GM21528 (cell line): ENCODE results near the gene MAPK11.

Experiments used
- ATAC-seq: cut with Tn5 transposase; IDR thresholded peaks from one replicate; pipeline ENCODE4 v1.9.1; 2021; ENCODE audit warnings: mild to moderate bottlenecking, moderate library complexity; ENCODE audit not compliant: unreplicated experiment, low FRiP score

MAPK11 gene

GRCh38 chr22:50296658-50297490 lies 26.7 kb upstream of the MAPK11 start:
- ATAC-seq, result no peak

GRCh38 chr22:50294319-50294656 lies 24.1 kb upstream of the MAPK11 start:
- ATAC-seq, result no peak

- no peak for ATAC-seq
Measured at GRCh38 chr22:50293441-50294318, 23.5 kb upstream of the MAPK11 start.

GRCh38 chr22:50292643-50293440 lies 22.7 kb upstream of the MAPK11 start:
- no peak for ATAC-seq

GRCh38 chr22:50289942-50290630 lies 19.9 kb upstream of the MAPK11 start:
- no peak for ATAC-seq

GRCh38 chr22:50289151-50289941 lies 19.2 kb upstream of the MAPK11 start:
- no peak for ATAC-seq

GRCh38 chr22:50287731-50288130 lies 17.6 kb upstream of the MAPK11 start:
- ATAC-seq, result no peak

GRCh38 chr22:50286701-50287318 lies 16.6 kb upstream of the MAPK11 start:
- ATAC-seq, result no peak

GRCh38 chr22:50286275-50286674 lies 16.1 kb upstream of the MAPK11 start:
- ATAC-seq, result no peak

- no peak for ATAC-seq
Measured at GRCh38 chr22:50285568-50286229, 15.5 kb upstream of the MAPK11 start.

- ATAC-seq, result no peak
Measured at GRCh38 chr22:50284479-50284878, 14.3 kb upstream of the MAPK11 start.

- ATAC-seq, result no peak
Measured at GRCh38 chr22:50283821-50284220, 13.6 kb upstream of the MAPK11 start.

- no peak for ATAC-seq
Measured at GRCh38 chr22:50282361-50283155, 12.4 kb upstream of the MAPK11 start.

GRCh38 chr22:50281957-50282356 lies 11.8 kb upstream of the MAPK11 start:
- no peak for ATAC-seq

GRCh38 chr22:50281384-50281760 lies 11.2 kb upstream of the MAPK11 start:
- ATAC-seq, result no peak

- ATAC-seq, result no peak
Measured at GRCh38 chr22:50280708-50281383, 10.7 kb upstream of the MAPK11 start.

GRCh38 chr22:50280022-50280707 lies 10.0 kb upstream of the MAPK11 start:
- no peak for ATAC-seq
